Muscle of arm (tissue), 12 donors: Measurements from ENCODE around the gene INHBC. TPM values are rescaled to one million over a fixed set of nuclear protein-coding genes. Genes with fewer than 3 reads are reported as not detected.

ENCODE experiments used
- DNase-seq: peaks from one replicate; pipeline ENCODE4 v3.0.0-alpha.2; 2013
- polyA plus RNA-seq, 12 donors: library from polyadenylated mRNA; unstranded; fragments of 120-200 nt; gene quantifications; one replicate each; pipeline ENCODE4 v1.2.1, GENCODE V29; 2013; ENCODE audit not compliant: insufficient read length in 12 of 12

Gene INHBC
- polyA plus RNA-seq, 12 donors, result 0.07 to 0.33 (median 0.15) TPM; not detected in 4

GRCh38 chr12:57454213-57454565, 19.6 kb downstream of the INHBC start:
- no peak for DNase-seq

- no peak for DNase-seq
These were observed 20.2 kb downstream of the INHBC start, which contains the start of gene INHBE for GRCh38 chr12:57454566-57455373. INHBE (plus strand) TSS chr12:57455307; CDS start chr12:57455537, 230 bp downstream.

GRCh38 chr12:57455374-57456144, 21.0 kb downstream of the INHBC start:
- DNase-seq, result no peak

- no peak for DNase-seq
These were observed 21.6 kb downstream of the INHBC start for GRCh38 chr12:57456145-57456700.

- no peak for DNase-seq
These were observed 22.3 kb downstream of the INHBC start for GRCh38 chr12:57456737-57457490.

- DNase-seq, result no peak
These were observed 24.1 kb downstream of the INHBC start for GRCh38 chr12:57458665-57459054.

- DNase-seq, result peak; percentile 98
These were observed 24.6 kb downstream of the INHBC start for GRCh38 chr12:57459055-57459749.

- no peak for DNase-seq
These were observed 25.3 kb downstream of the INHBC start, which contains the start of gene GLI1 for GRCh38 chr12:57459750-57460467. GLI1 (plus strand) TSS chr12:57459785; CDS start chr12:57463692, 3,907 bp downstream.

- no peak for DNase-seq
These were observed 25.8 kb downstream of the INHBC start for GRCh38 chr12:57460468-57460784.

- no peak for DNase-seq
These were observed 26.3 kb downstream of the INHBC start for GRCh38 chr12:57460841-57461275.

- DNase-seq, result peak; percentile 66
These were observed 26.8 kb downstream of the INHBC start for GRCh38 chr12:57461276-57461916.

- peak; percentile 58 for DNase-seq
These were observed 27.3 kb downstream of the INHBC start for GRCh38 chr12:57461917-57462250.

GRCh38 chr12:57462251-57462911, 27.8 kb downstream of the INHBC start:
- peak; percentile 88 for DNase-seq

- no peak for DNase-seq
These were observed 28.3 kb downstream of the INHBC start for GRCh38 chr12:57462912-57463253.

- DNase-seq, result no peak
These were observed 30.0 kb downstream of the INHBC start for GRCh38 chr12:57464569-57464968.

- no peak for DNase-seq
These were observed 30.6 kb downstream of the INHBC start for GRCh38 chr12:57465030-57465746.

GRCh38 chr12:57465747-57466505, 31.3 kb downstream of the INHBC start:
- no peak for DNase-seq

- DNase-seq, result no peak
These were observed 32.8 kb downstream of the INHBC start for GRCh38 chr12:57467212-57467874.
